HCT116 (cell line): ENCODE measurements around the gene GALNT18. TPM values are rescaled to one million over a fixed set of nuclear protein-coding genes. Genes with fewer than 3 reads are reported as not detected.
A peak's percentile ranks its signal among the peaks of the same experiment; 100 is the strongest.

Experiments used
- ATAC-seq: fragments of 200-7000 bp; cut with Tn5 transposase; 2 replicates; pipeline ENCODE4 v1.9.1; 2020; ENCODE audit warnings: mild to moderate bottlenecking, moderate library complexity
- BruUV-seq: library from RNA; stranded (reverse); fragments of 400-500 nt; replicated peaks from 2 replicates; lab custom pipeline; 2021; lab: Mats Ljungman, UMichigan
- CTCF ChIA-PET: fragments of 300-600 bp; sonication (Branson Sonifier 250); formaldehyde crosslinking; loops from one replicate; lab custom pipeline; 2021; ENCODE audit warnings: antibody characterized with exemption; lab: Charles Lee
- POLR2A ChIA-PET: fragments of 300-600, 350-600 bp; sonication (Branson Sonifier 250); formaldehyde crosslinking; loops from one replicate; lab custom pipeline; 2021; ENCODE audit warnings: antibody characterized with exemption; lab: Charles Lee
- RAD21 ChIA-PET, 2 experiments: fragments of 300-600 bp; sonication (Branson Sonifier 250); formaldehyde crosslinking; loops; one replicate each; lab custom pipeline; 2023; ENCODE audit warnings: low total read pairs in 2 of 2; ENCODE audit not compliant: uncharacterized antibody in 2 of 2, unreplicated experiment in 2 of 2, low non-redundant PET in 1 of 2; lab: Charles Lee
- DNase-seq: peaks from one replicate; pipeline ENCODE4 v3.0.0-alpha.2; 2010; ENCODE audit warnings: low read depth, low spot score
- H2AFZ ChIP-seq: fragments of 200-600 bp; shearing (Covaris generic), sonication (generic); 2 replicates; pipeline ENCODE4 v1.6.1; 2017; ENCODE audit warnings: low read depth, mixed run types, mixed read lengths, antibody characterized with exemption, low read length; ENCODE audit not compliant: poor library complexity, severe bottlenecking
- H3K27ac ChIP-seq: 2 replicates; pipeline ENCODE4 v1.5.1; 2012; ENCODE audit warnings: low read depth, low read length
- H3K27me3 ChIP-seq: fragments of 200-600 bp; sonication (generic); 2 replicates; pipeline ENCODE4 v1.6.1; 2016; ENCODE audit warnings: mixed run types, low read length, mixed read lengths; ENCODE audit not compliant: insufficient read depth
- H3K36me3 ChIP-seq, 2 experiments: fragments of 200-500 bp in 1 of 2; fragments of 200-600 bp in 1 of 2; sonication (Bioruptor generic) in 1 of 2; sonication (generic) in 1 of 2; 2 replicates each; pipeline versions ENCODE4 v1.5.1 to v1.6.1; 2014 to 2016; ENCODE audit warnings: low read length in 2 of 2, inconsistent platforms in 1 of 2, mixed read lengths in 1 of 2, mixed run types in 1 of 2; ENCODE audit not compliant: insufficient read depth in 2 of 2, control insufficient read depth in 1 of 2
- H3K4me1 ChIP-seq, 2 experiments: fragments of 200-600 bp in 1 of 2; sonication (generic) in 1 of 2; 2 replicates each; pipeline versions ENCODE4 v1.5.1 to v1.6.1; 2012 to 2017; ENCODE audit warnings: low read length in 2 of 2, inconsistent platforms in 1 of 2, mild to moderate bottlenecking in 1 of 2, mixed read lengths in 1 of 2, mixed run types in 1 of 2, moderate library complexity in 1 of 2; ENCODE audit not compliant: insufficient read depth in 2 of 2, control insufficient read depth in 1 of 2
- H3K4me2 ChIP-seq: fragments of 200-600 bp; sonication (generic); 2 replicates; pipeline ENCODE4 v1.6.1; 2017; ENCODE audit warnings: mixed run types, low read length, mixed read lengths
- H3K4me3 ChIP-seq, 2 experiments: fragments of 200-600 bp in 1 of 2; sonication (generic) in 1 of 2; replicated peaks in 1 of 2; 2 replicates each; pipeline ENCODE4 v1.5.1; 2011 to 2016; ENCODE audit warnings: low read length in 2 of 2, control low read depth in 1 of 2, low read depth in 1 of 2, mild to moderate bottlenecking in 1 of 2, mixed read lengths in 1 of 2, mixed run types in 1 of 2
- H3K79me2 ChIP-seq: fragments of 200-600 bp; sonication (generic); 2 replicates; pipeline ENCODE4 v1.6.1; 2017; ENCODE audit warnings: mild to moderate bottlenecking, mixed run types, low read length, moderate library complexity, mixed read lengths; ENCODE audit not compliant: insufficient read depth
- H3K9ac ChIP-seq: fragments of 200-600 bp; sonication (generic); 2 replicates; pipeline ENCODE4 v1.6.1; 2016; ENCODE audit warnings: low read length, mixed read lengths
- H3K9me2 ChIP-seq: fragments of 200-600 bp; sonication (generic), shearing (Covaris generic); 2 replicates; pipeline ENCODE4 v1.6.1; 2017; ENCODE audit warnings: mixed run types, mild to moderate bottlenecking, moderate library complexity; ENCODE audit not compliant: insufficient read depth
- H3K9me3 ChIP-seq, 2 experiments: fragments of 200-500 bp in 1 of 2; fragments of 200-600 bp in 1 of 2; sonication (Bioruptor generic) in 1 of 2; sonication (generic) in 1 of 2; 2 replicates each; pipeline ENCODE4 v1.6.1; 2014 to 2017; ENCODE audit warnings: low read length in 2 of 2, mixed read lengths in 2 of 2, inconsistent platforms in 1 of 2, low read depth in 1 of 2, mild to moderate bottlenecking in 1 of 2, mixed run types in 1 of 2, moderate library complexity in 1 of 2; ENCODE audit not compliant: control insufficient read depth in 1 of 2, insufficient read depth in 1 of 2
- H4K20me1 ChIP-seq: fragments of 200-600 bp; sonication (generic), shearing (Covaris generic); 2 replicates; pipeline ENCODE4 v1.6.1; 2017; ENCODE audit warnings: mixed run types, mild to moderate bottlenecking, moderate library complexity; ENCODE audit not compliant: insufficient read depth
- CTCF ChIP-seq, 3 experiments: fragments of 200-600 bp in 1 of 3; sonication (generic) in 1 of 3; IDR thresholded peaks in 2 of 3; conservative IDR thresholded peaks in 1 of 3; 2 replicates each; pipeline ENCODE4 v1.5.1; 2012 to 2017; ENCODE audit warnings: low read depth in 2 of 3, low read length in 2 of 3, antibody characterized with exemption in 1 of 3, borderline replicate concordance in 1 of 3, control low read depth in 1 of 3, mild to moderate bottlenecking in 1 of 3, mixed read lengths in 1 of 3, mixed run types in 1 of 3, moderate library complexity in 1 of 3; ENCODE audit not compliant: insufficient read depth in 1 of 3
- MAX ChIP-seq: IDR thresholded peaks from 2 replicates; pipeline ENCODE4 v1.6.1; 2012
- POLR2A ChIP-seq: IDR thresholded peaks from 2 replicates; pipeline ENCODE4 v1.7.0; 2011; ENCODE audit warnings: borderline replicate concordance; ENCODE audit not compliant: insufficient read depth, insufficient read length; ENCODE audit errors: extremely low read depth
- RAD21 ChIP-seq: IDR thresholded peaks from 2 replicates; pipeline ENCODE4 v1.6.1; 2012; ENCODE audit warnings: low read depth, mild to moderate bottlenecking
- YY1 ChIP-seq: IDR thresholded peaks from 2 replicates; pipeline ENCODE4 v1.6.1; 2011; ENCODE audit warnings: low read length, low read depth, moderate library complexity, mild to moderate bottlenecking; ENCODE audit not compliant: insufficient replicate concordance; ENCODE audit errors: extremely low read depth
- ZNF274 ChIP-seq: fragments of 200-500 bp; sonication (Bioruptor generic); IDR thresholded peaks from 2 replicates; pipeline ENCODE4 v1.6.1; 2014; ENCODE audit warnings: mild to moderate bottlenecking, low read depth, low read length, inconsistent platforms
- intact Hi-C: fragments of 100-400 bp; cut with micrococcal nuclease; formaldehyde crosslinking; loops from 2 replicates; pipeline ENCODE4 v1.10.0; 2022
- total RNA-seq: library from RNA; stranded (reverse); gene quantifications from one replicate; pipeline ENCODE4 v1.2.1, GENCODE V29; 2021; ENCODE audit not compliant: unreplicated experiment

Gene GALNT18
- total RNA-seq, 1 experiment from 2014 or later = 19.9 TPM

- CTCF ChIA-PET = interaction anchor here (1.0 to 3.6 kb wide), 2 partner anchors 386 to 611 kb away, joined by 3 to 12 read pairs; no protein-coding TSS in a partner anchor
- RAD21 ChIA-PET = no interaction called here
- Histone ChIP-seq H3K4me3 (no peak overlapping the region), H3K9me2 (no peaks in the 10 kb centered on the region), H3K9ac (no peak overlapping the region), H3K9me3 (no peaks in the 10 kb centered on the region), H3K27me3 (no peaks in the 10 kb centered on the region), H3K36me3 (no peaks in the 10 kb centered on the region), H3K27ac (no peak overlapping the region), H3K4me2 (no peak overlapping the region), H2AFZ (no peak overlapping the region), H3K79me2 (no peaks in the 10 kb centered on the region), H4K20me1 (no peaks in the 10 kb centered on the region), H3K4me1 (no peaks in the 10 kb centered on the region)
- intact Hi-C loops = loop anchor here (1.0 kb wide), 1 partner anchor 387 kb away; no protein-coding TSS in a partner anchor
- POLR2A ChIA-PET = no interaction called here
- DNase-seq = peak; percentile 12
- no TSS peak for BruUV-seq
- ATAC-seq = peak; percentile 82
- TF ChIP-seq MAX (no peak), ZNF274 (no peak), YY1 (no peak), RAD21 (peak; percentile 67), POLR2A (no peak), CTCF (IDR thresholded peaks at IDR 0.05 in 2 of 3, conservative IDR thresholded peaks at IDR 0.05 in 1 of 3; ENCODE audit: borderline replicate concordance in 1 of 3, insufficient read depth in 1 of 3, low read depth in 2 of 3, low read length in 2 of 3) (peak; percentile 38 to 63 (median 58); a peak in 5 of 6 replicates)
Observed at GRCh38 chr11:11400635-11401232, 221.1 kb downstream of the GALNT18 start.
